Caco-2 (cell line): ENCODE measurements around the gene DOCK10. TPM values are rescaled to one million over a fixed set of nuclear protein-coding genes. Genes with fewer than 3 reads are reported as not detected.

Experiments
- BruUV-seq: library from RNA; stranded (reverse); fragments of 400-500 nt; replicated peaks from 2 replicates; lab custom pipeline; 2021; lab: Mats Ljungman, UMichigan
- CTCF ChIA-PET: fragments of 300-600 bp; sonication (Branson Sonifier 250); formaldehyde crosslinking; loops from one replicate; lab custom pipeline; 2022; ENCODE audit warnings: antibody characterized with exemption; lab: Charles Lee
- POLR2A ChIA-PET: fragments of 300-600 bp; sonication (Branson Sonifier 250); formaldehyde crosslinking; loops from one replicate; lab custom pipeline; 2022; ENCODE audit warnings: antibody characterized with exemption; lab: Charles Lee
- DNase-seq, 2 experiments: peaks; one replicate each; pipeline versions ENCODE4 v3.0.0 to v3.0.0-alpha.2; 2020 to 2022
- H3K27me3 ChIP-seq: replicated peaks from 2 replicates; pipeline ENCODE4 v1.6.0; 2011; ENCODE audit warnings: low read length; ENCODE audit not compliant: control insufficient read depth, insufficient read depth
- H3K36me3 ChIP-seq: 2 replicates; pipeline ENCODE4 v1.5.1; 2011; ENCODE audit warnings: low read length; ENCODE audit not compliant: control insufficient read depth, insufficient read depth
- H3K4me1 ChIP-seq: fragments of 250-450 bp; sonication (Bioruptor Pico); 2 replicates; pipeline ENCODE4 v1.5.1; 2020; ENCODE audit warnings: mild to moderate bottlenecking
- H3K4me3 ChIP-seq: 2 replicates; pipeline ENCODE4 v1.5.1; 2011; ENCODE audit warnings: low read depth, mild to moderate bottlenecking, control low read depth, low read length
- H3K9me3 ChIP-seq: fragments of 250-450 bp; sonication (Bioruptor Pico); 2 replicates; pipeline ENCODE4 v1.5.1; 2020; ENCODE audit warnings: mild to moderate bottlenecking, moderate library complexity
- H3K27ac Mint-ChIP-seq: one replicate; pipeline ENCODE4 v1.8.0; 2022; ENCODE audit warnings: mixed read lengths; ENCODE audit not compliant: unreplicated experiment
- H3K27me3 Mint-ChIP-seq: one replicate; pipeline ENCODE4 v1.8.0; 2022; ENCODE audit warnings: mixed read lengths; ENCODE audit not compliant: insufficient read depth, unreplicated experiment
- H3K36me3 Mint-ChIP-seq: one replicate; pipeline ENCODE4 v1.8.0; 2022; ENCODE audit warnings: mild to moderate bottlenecking, mixed read lengths; ENCODE audit not compliant: insufficient read depth, unreplicated experiment
- H3K4me1 Mint-ChIP-seq: one replicate; pipeline ENCODE4 v1.8.0; 2022; ENCODE audit warnings: low read depth, mixed read lengths; ENCODE audit not compliant: unreplicated experiment
- H3K4me3 Mint-ChIP-seq: one replicate; pipeline ENCODE4 v1.8.0; 2022; ENCODE audit warnings: mild to moderate bottlenecking, moderate library complexity, mixed read lengths; ENCODE audit not compliant: unreplicated experiment
- H3K9me3 Mint-ChIP-seq: one replicate; pipeline ENCODE4 v1.8.0; 2022; ENCODE audit warnings: mixed read lengths; ENCODE audit not compliant: unreplicated experiment
- intact Hi-C: fragments of 100-400 bp; cut with micrococcal nuclease; formaldehyde crosslinking; loops from one replicate; pipeline ENCODE4 v1.10.0; 2022; ENCODE audit not compliant: unreplicated experiment
- total RNA-seq: library from RNA; stranded (reverse); gene quantifications from 2 replicates; pipeline ENCODE4 v1.2.3, GENCODE V29; 2022
- TF ChIP-seq, protein P1 (sequence below), 2 experiments: fragments of 200-600 bp in 1 of 2; IDR thresholded peaks; 1 replicate in 1 of 2; 2 replicates in 1 of 2; pipeline versions ENCODE4 v1.5.1 to v1.8.0; 2011 to 2022; ENCODE audit warnings: antibody characterized with exemption in 1 of 2, control low read depth in 1 of 2, inconsistent platforms in 1 of 2, low read depth in 1 of 2, low read length in 1 of 2, mild to moderate bottlenecking in 1 of 2, moderate library complexity in 1 of 2; ENCODE audit not compliant: insufficient read depth in 1 of 2, severe bottlenecking in 1 of 2, unreplicated experiment in 1 of 2

The DOCK10 gene
- total RNA-seq, 1 experiment from 2014 or later, result not detected

DNA sequence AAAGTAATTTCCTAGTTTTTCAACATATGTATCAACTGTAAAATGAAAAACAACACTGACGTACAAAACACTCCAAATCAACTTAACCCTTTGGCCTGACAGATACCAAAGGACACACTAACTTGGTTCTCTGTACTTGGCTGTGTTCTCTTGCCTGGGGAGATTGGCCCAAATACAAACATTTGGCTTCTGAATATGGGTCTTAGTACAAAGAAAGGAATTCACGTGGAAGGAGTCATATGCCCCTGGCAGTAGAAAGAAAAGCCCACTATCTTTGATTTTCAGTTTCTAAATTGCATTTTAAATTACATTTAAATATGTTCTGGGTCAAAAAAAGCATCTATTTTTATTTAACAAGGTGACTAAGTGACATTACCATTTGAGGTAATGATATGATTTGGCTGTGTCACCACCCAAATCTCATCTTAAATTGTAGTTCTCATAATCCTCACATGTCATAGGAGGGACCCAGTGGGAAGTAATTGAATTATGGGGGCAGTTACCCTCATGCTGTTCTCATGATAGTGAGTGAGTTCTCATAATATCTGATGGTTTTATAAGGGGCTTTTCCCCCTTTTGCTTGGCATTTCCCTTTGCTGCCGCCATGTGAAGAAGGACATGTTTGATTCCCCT lies 172.6 kb downstream of the DOCK10 start:
- Mint-ChIP-seq H3K9me3 (no peaks in the 10 kb centered on the region), H3K27me3 (peaks cover 10% of the 10 kb centered on the region), H3K4me1 (no peaks in the 10 kb centered on the region), H3K27ac (no peak overlapping the region), H3K36me3 (no peaks in the 10 kb centered on the region), H3K4me3 (no peak overlapping the region)
- no peaks in the 10 kb centered on the region for H3K4me1 ChIP-seq
- no peak overlapping the region for H3K4me3 ChIP-seq
- H3K36me3 ChIP-seq, result no peaks in the 10 kb centered on the region
- intact Hi-C loops, result no loop called here
- CTCF ChIA-PET, result no interaction called here
- no peaks in the 10 kb centered on the region for H3K9me3 ChIP-seq
- POLR2A ChIA-PET, result no interaction called here
- no peaks in the 10 kb centered on the region for H3K27me3 ChIP-seq
- no TSS peak for BruUV-seq
- TF ChIP-seq, protein P1, sequence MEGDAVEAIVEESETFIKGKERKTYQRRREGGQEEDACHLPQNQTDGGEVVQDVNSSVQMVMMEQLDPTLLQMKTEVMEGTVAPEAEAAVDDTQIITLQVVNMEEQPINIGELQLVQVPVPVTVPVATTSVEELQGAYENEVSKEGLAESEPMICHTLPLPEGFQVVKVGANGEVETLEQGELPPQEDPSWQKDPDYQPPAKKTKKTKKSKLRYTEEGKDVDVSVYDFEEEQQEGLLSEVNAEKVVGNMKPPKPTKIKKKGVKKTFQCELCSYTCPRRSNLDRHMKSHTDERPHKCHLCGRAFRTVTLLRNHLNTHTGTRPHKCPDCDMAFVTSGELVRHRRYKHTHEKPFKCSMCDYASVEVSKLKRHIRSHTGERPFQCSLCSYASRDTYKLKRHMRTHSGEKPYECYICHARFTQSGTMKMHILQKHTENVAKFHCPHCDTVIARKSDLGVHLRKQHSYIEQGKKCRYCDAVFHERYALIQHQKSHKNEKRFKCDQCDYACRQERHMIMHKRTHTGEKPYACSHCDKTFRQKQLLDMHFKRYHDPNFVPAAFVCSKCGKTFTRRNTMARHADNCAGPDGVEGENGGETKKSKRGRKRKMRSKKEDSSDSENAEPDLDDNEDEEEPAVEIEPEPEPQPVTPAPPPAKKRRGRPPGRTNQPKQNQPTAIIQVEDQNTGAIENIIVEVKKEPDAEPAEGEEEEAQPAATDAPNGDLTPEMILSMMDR (IDR thresholded peaks at IDR 0.05; ENCODE audit: insufficient read depth in 1 of 2, low read depth in 1 of 2, low read length in 1 of 2, severe bottlenecking in 1 of 2, unreplicated experiment in 1 of 2), result no peak
- DNase-seq, result no peak

DNA sequence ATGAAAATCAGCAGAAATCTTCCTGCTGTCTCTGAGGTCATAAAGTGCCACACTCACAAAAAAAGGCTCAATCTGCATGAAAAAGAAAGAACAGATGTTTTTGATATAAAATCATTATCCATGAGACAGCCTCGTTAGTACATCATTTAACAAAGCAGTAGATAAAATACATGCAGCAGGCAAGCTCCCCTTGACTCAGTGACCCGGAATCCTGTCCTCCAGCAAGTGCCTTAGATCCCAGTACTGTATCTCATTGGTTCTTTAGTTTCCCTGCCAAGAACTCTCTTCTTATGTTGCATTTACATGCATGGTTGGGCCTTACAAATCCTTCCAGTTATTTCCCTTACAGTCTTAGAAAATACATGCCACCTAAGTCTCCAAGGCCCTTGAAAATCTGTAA lies 177.3 kb downstream of the DOCK10 start:
- POLR2A ChIA-PET, result no interaction called here
- no peak for DNase-seq
- no peaks in the 10 kb centered on the region for H3K9me3 Mint-ChIP-seq
- H3K4me1 Mint-ChIP-seq, result no peaks in the 10 kb centered on the region
- H3K4me3 ChIP-seq, result no peak overlapping the region
- intact Hi-C loops, result no loop called here
- H3K9me3 ChIP-seq, result no peaks in the 10 kb centered on the region
- no peak overlapping the region for H3K27ac Mint-ChIP-seq
- TF ChIP-seq, protein P1 (IDR thresholded peaks at IDR 0.05; ENCODE audit: insufficient read depth in 1 of 2, low read depth in 1 of 2, low read length in 1 of 2, severe bottlenecking in 1 of 2, unreplicated experiment in 1 of 2), result no peak
- peaks cover 10% of the 10 kb centered on the region for H3K27me3 Mint-ChIP-seq
- H3K4me3 Mint-ChIP-seq, result no peak overlapping the region
- CTCF ChIA-PET, result no interaction called here
- no peaks in the 10 kb centered on the region for H3K4me1 ChIP-seq
- H3K36me3 Mint-ChIP-seq, result no peaks in the 10 kb centered on the region
- H3K36me3 ChIP-seq, result no peaks in the 10 kb centered on the region
- no TSS peak for BruUV-seq
- H3K27me3 ChIP-seq, result no peaks in the 10 kb centered on the region

DNA sequence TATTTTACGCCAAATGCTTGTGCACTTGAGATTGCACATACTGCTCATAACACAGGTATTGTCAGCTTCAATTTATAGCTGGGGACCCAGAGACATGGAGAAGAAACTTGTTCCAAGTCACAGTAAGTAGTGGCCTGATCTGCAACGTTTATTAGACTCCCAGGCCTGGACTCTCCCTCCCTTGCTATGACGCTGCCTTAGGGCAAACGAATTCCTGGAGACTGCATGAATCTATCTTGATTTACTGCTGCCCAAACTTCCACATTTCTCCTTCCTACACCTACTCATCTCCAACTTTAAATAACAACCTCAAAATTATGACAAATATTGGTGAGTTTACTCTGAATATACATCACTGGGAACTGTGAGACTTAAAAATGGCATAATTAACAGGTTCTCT lies 181.0 kb downstream of the DOCK10 start:
- intact Hi-C loops, result no loop called here
- DNase-seq, result no peak
- Mint-ChIP-seq H3K9me3 (no peaks in the 10 kb centered on the region), H3K27ac (no peak overlapping the region), H3K27me3 (peaks cover 3% of the 10 kb centered on the region), H3K36me3 (no peaks in the 10 kb centered on the region), H3K4me3 (no peak overlapping the region), H3K4me1 (no peaks in the 10 kb centered on the region)
- TF ChIP-seq, protein P1 (IDR thresholded peaks at IDR 0.05; ENCODE audit: insufficient read depth in 1 of 2, low read depth in 1 of 2, low read length in 1 of 2, severe bottlenecking in 1 of 2, unreplicated experiment in 1 of 2), result no peak
- H3K27me3 ChIP-seq, result no peaks in the 10 kb centered on the region
- H3K4me1 ChIP-seq, result no peaks in the 10 kb centered on the region
- ChIA-PET CTCF (no interaction called here), POLR2A (no interaction called here)
- no TSS peak for BruUV-seq
- no peak overlapping the region for H3K4me3 ChIP-seq
- H3K9me3 ChIP-seq, result no peaks in the 10 kb centered on the region
- H3K36me3 ChIP-seq, result no peaks in the 10 kb centered on the region
